ENCODE measurements around the gene AHDC1.

AHDC1 gene

GRCh38 chr1:27614043-27614624 is 10.2 kb upstream of the AHDC1 start:
- DNase-seq: no peak

GRCh38 chr1:27612718-27613117 is 8.8 kb upstream of the AHDC1 start:
- DNase-seq: no peak

- no peak for DNase-seq
Measured at GRCh38 chr1:27611450-27611849, 7.5 kb upstream of the AHDC1 start.

GRCh38 chr1:27609618-27610240 is 5.8 kb upstream of the AHDC1 start:
- no peak for DNase-seq

- no peak for DNase-seq
Measured at GRCh38 chr1:27609210-27609555, 5.2 kb upstream of the AHDC1 start.

- DNase-seq: no peak
Measured at GRCh38 chr1:27607239-27607804, 3.4 kb upstream of the AHDC1 start.

- no peak for DNase-seq
Measured at GRCh38 chr1:27606708-27607238, 2.8 kb upstream of the AHDC1 start.

GRCh38 chr1:27605796-27606707 is 2.1 kb upstream of the AHDC1 start:
- no peak for DNase-seq

- no peak for DNase-seq
Measured at GRCh38 chr1:27605300-27605766, 1.4 kb upstream of the AHDC1 start.

- no peak for DNase-seq
Measured at GRCh38 chr1:27604579-27605299, 795 bp upstream of the AHDC1 start.

- DNase-seq: no peak
Measured at GRCh38 chr1:27603309-27603680, 649 bp downstream of the AHDC1 start.

GRCh38 chr1:27602462-27603308 is 1.3 kb downstream of the AHDC1 start:
- DNase-seq: no peak

GRCh38 chr1:27601771-27602461 is 2.0 kb downstream of the AHDC1 start:
- no peak for DNase-seq

GRCh38 chr1:27601321-27601770 is 2.6 kb downstream of the AHDC1 start:
- DNase-seq: no peak

GRCh38 chr1:27600498-27601175 is 3.3 kb downstream of the AHDC1 start:
- no peak for DNase-seq

- DNase-seq: no peak
Measured at GRCh38 chr1:27599605-27600497, 4.1 kb downstream of the AHDC1 start.

GRCh38 chr1:27598902-27599528 is 4.9 kb downstream of the AHDC1 start:
- DNase-seq: no peak

- DNase-seq: no peak
Measured at GRCh38 chr1:27598295-27598687, 5.7 kb downstream of the AHDC1 start.

Measured in NCI-H1048 (cell line).